Caki2 (cell line): ENCODE results near the gene MAP3K19. TPM values are rescaled to one million over a fixed set of nuclear protein-coding genes. Genes with fewer than 3 reads are reported as not detected.
"Not testable (repeated sequence)": the region's sequence is repeated elsewhere in the genome, so short reads cannot be mapped to it uniquely, and the experiment has no call there.

ENCODE experiments used
- DNase-seq: peaks from one replicate; pipeline ENCODE4 v3.0.0-alpha.2; 2015; ENCODE audit warnings: low read depth
- in situ Hi-C: cut with HindIII; loops from 2 replicates; pipeline ENCODE4 v1.10.0; 2016; ENCODE audit warnings: low sequenced_read_pairs, low pct_unique_long_range_greater_than_20kb, mixed read lengths
- total RNA-seq: library from RNA; depleted of rRNA; stranded (reverse); fragments of >200 nt; shearing (Covaris generic); gene quantifications from 2 replicates; pipeline ENCODE4 v1.2.3, GENCODE V29; 2014; ENCODE audit warnings: low replicate concordance

Gene MAP3K19
- total RNA-seq, 1 experiment from 2014 or later, result not detected

DNA sequence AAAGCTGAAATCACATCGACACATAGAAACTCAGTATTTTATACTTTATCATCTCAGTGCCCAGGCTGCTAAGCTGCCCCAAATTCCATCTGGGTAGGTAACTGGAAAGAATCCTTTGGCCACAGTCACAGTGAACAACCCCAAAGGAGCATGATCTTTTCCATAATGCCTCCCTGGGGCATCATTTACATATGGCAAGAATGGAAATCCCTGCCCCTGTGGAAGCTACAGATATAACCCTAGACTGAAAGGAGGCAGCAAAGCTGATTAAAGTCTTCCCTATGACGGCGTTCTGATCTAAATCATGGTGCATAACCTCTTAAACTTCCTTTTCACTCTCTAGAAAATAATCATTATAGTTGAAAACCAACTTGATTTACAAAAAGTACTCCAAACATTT lies 41.5 kb downstream of the MAP3K19 start:
- in situ Hi-C loops, result no loop called here
- DNase-seq, result no peak

DNA sequence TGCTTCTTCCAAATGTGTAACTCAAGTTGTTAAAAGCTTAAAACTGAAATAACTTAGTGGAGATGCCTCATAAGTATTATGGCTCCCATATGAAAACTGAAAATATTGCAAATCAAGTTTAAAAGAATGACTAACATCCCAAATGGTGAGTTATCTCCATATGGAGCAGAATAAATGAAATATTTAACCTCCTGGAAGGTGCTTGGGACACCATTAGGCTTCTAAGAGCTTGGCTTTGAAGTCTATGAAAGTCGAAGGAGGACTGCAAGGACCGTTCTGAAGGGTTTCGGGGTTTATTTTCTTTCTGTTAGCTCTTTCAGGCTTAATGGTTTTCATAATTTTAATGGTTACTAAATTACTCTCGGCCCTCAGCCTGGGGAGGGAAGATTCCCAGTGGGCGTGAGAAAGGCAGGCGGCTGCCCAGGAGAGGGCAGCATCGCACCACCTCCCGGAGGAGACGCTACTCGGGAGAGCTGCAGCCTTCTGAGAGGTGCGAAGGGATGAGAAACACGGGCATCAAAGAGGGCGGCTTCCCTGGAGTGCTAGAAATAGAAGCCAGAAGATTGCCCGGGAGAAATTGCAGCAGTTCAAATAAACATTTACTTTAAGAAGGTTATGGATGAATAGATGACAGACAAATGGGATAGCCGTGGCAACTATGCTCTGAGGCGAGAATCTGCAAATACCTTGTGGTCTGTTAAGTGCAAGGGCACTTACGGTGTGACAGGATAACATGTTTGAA lies 43.1 kb downstream of the MAP3K19 start:
- DNase-seq, result peak; percentile 58
- in situ Hi-C loops, result no loop called here

DNA sequence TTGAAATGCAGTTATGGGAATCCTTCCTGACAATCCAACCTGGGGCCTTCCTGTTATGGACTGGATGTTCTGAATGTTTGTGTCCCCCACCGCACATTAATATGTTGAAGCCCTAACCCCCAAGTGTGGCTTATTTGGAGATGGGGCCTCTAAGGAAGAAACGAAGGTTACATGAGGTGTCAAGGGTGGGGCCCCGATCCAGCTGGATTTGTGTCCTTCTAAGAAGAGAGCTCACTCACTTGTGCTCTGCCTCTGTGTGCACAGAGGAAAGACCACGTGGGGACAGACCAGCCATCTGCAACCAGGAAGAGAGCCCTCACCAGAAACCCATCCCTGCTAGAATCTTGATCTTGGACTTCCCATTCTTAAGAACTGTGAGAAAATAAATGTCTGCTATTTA lies 44.4 kb downstream of the MAP3K19 start:
- in situ Hi-C loops, result no loop called here
- no peak for DNase-seq

DNA sequence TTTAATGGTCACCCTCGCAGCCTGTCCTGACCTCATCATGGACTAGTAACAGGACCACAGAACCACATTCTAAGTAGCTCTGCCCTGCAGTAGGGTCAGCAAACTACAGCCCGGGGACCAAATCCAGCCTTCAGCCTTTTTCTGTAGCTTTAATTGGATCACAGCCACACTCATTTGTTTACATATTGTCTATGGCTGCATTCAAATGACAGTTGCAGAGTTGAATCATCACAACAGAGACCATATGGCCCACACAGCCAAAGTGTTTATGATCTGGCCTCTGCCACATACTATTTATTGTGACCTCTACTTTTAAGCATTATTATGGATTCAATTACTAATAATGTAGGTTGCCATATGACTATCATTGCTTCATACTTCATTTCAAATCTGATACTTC lies 47.7 kb downstream of the MAP3K19 start:
- in situ Hi-C loops, result no loop called here
- DNase-seq, result no peak

DNA sequence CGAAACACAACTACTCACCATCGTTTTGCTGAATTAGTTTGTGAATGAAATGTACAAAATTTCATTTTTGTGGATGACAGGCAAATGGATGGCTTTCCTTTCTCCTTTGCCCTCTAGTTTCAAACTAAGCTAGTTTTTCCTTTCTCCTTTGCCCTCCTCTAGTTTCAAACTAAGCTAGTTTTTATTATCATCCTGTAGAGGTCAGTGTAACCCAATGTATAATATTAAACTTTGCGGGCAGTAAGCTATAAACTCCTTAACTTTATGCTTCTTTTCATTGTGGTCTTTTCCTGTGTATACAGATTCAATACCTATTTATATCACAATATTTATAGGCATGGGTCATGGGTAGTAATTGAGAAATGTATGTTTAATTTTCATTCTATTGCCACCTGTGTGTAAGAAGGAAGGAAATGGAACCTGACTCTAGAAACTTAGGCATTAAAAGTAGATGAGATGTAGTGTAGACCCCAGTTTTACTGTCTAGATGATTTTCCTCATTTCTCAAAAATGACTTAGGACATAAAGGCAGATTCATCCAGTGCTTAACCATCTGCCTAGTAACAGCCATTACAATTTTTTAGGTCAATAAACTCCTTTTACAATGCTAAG lies 58.1 kb downstream of the MAP3K19 start:
- in situ Hi-C loops, result no loop called here

DNA sequence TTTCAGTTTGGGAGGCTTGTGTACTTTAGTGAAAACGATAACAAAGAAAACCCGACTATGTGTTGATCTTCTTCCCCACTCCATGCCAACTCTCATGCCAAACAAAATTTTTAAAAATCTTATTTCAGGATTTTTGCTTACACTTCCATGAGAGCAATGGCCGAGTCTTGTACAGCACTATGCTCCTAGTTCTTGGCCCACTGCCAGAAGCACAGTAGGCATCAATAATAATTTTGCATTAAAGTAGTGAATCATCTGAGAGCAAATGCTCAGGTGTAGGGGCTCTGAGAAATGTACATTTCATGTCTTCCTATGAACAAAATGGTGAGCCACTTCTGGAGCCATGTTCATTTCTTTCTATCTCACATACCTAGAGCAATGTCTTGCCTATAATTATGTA lies 62.2 kb downstream of the MAP3K19 start:
- DNase-seq, result no peak
- in situ Hi-C loops, result no loop called here

More for the DNA sequence above, 58.1 kb downstream of the MAP3K19 start:
- DNase-seq, result peak; percentile 9

DNA sequence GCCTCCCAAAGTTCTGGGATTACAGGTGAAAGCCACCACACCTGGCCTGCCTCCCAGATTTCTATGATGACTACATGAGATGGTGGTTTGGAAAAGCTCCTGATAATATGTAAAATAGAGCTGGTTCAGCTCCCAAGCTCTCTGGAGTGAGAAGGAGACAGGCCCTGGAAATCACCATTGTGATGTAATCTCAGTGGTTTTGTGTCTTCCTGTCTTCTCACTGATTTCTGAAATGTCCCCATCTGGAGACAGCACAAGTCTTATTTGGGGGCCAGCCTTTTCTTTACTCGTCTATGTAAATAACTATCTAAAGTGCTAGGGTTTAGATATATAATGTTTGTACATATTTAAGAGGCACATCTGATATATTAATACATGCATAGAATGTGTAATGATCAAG lies 64.6 kb downstream of the MAP3K19 start:
- DNase-seq, result no peak
- in situ Hi-C loops, result no loop called here

DNA sequence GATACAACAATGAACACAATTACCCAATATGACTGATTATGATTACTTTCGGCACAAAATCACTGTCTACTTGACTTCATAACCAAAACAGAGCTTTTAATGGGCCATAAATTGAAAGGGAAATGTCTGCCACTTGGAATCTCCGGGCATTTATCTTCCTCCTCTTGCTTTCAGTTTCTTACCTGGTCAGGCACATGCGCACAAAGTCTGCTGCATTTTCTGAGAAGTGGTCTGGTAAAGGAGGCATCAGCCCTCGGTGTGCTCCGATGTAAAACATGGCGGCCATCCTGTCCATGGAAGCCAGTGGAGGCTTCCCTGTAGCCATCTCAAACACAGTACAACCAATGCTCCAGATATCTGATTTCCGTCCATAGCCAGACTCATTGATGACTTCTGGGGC lies 66.6 kb downstream of the MAP3K19 start:
- no peak for DNase-seq
- in situ Hi-C loops, result no loop called here

DNA sequence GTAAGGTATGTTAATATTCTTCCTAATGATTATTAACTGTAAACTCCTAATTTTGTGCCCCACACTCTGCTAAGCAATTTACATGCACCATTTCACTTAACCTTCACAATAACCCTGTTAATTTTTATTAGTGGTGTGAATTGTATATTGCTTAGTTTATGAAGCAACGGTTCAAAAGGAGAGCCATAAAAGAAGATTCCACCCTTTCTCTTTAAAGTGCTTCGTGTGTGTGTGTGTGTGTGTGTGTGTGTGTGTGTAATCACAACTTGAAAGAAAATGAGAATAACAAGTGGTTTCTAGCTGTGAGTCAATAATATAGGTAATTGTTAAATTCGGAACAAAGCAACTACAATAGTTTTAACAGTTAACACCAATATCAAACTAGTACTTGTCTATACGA lies 68.0 kb downstream of the MAP3K19 start:
- DNase-seq, result no peak
- in situ Hi-C loops, result no loop called here

DNA sequence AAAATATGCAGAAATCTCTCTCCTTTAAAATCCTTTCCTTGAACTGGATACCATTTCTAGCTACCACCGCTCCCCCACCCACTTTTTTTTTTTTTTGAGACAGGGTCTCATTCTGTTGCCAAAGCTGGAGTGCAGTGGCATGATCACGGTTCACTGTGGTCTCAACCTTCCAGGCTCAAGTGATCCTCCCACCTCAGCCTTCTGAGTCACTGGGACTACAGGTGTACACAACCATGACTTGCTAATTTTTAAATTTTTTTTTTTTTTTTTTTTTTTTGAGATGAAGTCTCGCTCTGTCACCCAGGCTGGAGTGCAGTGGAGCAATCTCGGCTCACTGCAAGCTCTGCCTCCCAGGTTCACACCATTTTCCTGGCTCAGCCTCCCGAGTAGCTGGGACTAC lies 70.1 kb downstream of the MAP3K19 start:
- in situ Hi-C loops, result not testable (repeated sequence)
- DNase-seq, result peak; percentile 6

DNA sequence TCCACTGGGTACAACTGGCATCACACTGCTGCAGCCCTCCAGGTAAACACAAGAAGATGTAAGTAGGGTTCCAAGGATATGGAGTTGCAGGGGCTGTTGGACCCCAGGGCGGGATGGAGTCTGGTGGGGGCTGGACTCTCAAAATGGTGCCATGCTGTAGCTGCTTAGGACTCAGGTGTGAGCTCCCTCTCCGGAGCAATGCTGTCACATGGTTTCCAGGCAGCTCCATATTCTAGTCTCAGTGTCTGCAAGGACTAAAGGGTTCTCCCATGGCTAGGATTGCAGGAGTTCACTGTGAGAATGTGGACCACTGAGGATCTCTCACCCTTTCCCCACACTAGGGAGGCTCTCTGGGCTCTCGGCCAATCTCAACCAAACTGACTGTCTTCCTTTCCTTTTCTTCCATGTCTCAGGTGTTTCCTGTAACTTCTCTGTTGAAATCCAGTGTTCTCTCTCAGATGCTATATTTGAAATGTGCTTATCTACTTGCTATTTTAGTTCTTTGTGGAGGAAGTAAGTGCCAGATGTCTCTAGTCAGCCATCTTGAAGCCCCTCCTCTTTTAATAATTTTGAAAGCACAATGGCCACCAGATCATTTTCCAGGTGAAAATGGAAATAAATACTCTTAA lies 71.1 kb downstream of the MAP3K19 start:
- DNase-seq, result no peak
- in situ Hi-C loops, result no loop called here

DNA sequence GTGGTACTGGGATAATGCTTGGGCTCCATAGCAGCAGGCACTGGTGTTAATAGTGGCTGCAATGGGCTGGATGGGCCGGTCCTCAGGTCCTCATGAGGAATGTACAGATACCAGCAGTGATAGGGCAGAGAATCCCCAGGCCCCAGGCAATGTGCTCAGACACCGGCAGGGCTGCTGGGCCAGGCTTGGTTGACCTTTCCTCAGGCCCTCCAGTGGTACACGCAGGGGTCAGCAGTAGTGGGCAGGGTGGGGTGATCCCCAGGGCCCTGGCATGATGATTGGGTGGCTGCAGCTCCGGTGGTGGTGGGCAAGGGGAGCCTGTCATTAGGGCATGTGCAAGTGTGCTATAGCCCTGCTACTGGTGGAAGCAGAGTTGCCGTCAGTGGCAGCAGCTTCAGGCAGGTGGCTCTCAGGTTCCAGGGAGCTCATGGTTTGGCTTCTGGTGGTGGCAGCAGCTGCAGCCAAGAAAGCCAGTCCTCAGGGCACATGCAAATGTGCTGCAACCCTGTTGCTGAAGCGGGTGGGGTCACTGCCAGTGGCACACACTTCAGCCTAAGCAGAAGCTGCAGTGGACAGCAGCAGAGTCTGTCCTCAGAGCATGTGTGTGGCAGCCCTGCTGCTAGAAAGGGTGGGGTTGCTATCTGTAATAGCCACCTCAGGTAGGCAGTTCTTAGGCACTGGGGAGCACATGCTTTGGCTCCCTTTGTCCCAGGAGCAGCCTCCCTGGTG lies 71.8 kb downstream of the MAP3K19 start:
- in situ Hi-C loops, result no loop called here
- no peak for DNase-seq

DNA sequence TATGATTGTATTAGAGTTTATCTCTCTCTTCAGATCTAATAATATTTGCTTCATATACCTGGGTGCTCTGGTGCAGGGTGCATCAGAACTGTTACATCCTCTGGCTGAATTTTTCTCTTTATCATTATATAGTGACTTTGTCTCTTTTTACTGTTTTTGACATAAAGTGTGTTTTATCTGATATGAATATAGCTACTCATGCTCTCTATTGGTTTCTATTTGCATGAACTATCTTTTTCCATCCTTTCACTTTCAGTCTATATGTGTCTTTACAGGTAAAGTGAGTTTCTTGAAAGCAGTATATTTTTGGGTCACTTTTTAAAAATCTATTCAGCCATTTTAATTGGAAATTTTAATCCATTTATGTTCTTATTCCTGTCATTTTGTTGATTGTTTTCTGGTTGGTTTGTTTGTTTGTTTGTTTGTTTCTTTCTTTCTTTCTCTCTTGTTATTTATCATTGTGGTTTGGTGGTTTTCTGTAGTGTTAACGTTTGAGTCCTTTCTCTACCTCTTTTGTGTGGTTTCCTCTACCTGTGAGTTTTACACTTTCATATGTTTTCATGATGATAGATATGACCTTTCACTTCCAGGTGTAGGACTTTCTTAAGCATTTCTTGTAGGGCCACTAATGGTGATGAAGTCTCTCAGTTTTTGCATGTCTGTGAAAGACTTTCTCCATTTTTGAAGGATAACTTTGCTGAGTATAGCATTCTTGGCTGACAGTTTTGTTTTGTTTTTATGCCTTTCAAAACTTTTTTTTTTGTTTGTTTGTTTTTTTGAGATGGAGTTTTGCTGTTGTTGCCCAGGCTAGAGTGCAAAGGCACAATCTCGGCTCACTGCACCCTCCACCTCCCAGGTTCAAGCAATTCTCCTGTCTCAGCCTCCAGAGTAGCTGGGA lies 73.8 kb downstream of the MAP3K19 start:
- in situ Hi-C loops, result no loop called here
- no peak for DNase-seq

DNA sequence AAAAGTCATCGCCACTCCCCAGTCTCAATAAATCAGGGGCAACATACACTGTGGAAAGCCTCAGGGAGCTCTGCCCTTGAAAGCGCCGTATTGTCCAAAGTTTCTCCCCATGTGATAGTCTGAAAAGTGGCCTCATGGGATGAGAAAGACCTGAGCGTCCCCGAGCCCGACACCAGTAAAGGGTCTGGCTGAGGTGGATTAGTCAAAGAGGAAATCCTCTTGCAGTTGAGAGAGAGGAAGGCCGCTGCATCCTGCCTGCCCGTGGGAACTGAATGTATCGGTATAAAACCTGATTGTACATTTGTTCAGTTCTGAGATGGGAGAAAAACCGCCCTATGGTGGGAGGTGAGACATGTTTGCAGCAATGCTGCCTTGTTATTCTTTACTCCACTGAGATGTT lies 80.1 kb downstream of the MAP3K19 start:
- DNase-seq, in situ Hi-C loops: not testable (repeated sequence)

DNA sequence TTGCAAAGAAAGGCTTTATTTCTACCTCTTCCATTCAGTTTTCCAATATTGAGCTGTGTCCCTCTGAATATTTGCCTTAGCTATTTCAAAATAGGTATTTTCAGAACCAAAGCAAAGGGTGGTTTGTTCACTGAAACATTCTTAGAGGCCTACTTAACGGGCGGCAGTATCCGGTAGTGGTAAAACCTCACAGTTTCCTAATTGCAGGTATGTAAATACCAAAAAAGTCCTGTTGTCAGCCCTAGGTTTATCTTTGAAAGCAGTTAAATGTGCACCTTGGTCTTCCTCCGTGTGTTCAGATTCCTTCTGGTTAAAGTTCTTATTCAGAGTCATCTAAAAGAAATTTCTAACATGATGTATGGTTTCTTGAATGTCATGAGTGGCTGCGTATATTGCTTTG lies 89.8 kb downstream of the MAP3K19 start:
- in situ Hi-C loops, result no loop called here
- no peak for DNase-seq

DNA sequence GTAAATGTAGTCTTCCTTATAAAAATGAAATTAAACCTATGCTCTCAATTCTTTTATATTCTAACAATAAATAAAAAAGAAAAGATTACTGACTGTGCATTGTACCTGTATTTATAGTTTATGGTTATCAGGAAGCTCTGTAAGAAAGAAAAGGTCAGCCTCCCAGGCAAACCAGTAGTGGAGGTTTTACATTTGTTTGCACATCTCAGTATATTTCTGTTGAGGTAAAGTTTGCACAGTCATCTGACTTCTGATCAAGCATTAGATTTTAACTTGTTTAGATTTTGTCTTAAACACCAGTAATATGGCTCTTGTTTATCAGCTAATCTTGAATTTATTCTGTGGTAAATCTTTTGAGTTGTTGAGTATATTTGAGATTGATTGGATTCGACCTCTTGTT lies 91.5 kb downstream of the MAP3K19 start:
- in situ Hi-C loops, result no loop called here
- no peak for DNase-seq

DNA sequence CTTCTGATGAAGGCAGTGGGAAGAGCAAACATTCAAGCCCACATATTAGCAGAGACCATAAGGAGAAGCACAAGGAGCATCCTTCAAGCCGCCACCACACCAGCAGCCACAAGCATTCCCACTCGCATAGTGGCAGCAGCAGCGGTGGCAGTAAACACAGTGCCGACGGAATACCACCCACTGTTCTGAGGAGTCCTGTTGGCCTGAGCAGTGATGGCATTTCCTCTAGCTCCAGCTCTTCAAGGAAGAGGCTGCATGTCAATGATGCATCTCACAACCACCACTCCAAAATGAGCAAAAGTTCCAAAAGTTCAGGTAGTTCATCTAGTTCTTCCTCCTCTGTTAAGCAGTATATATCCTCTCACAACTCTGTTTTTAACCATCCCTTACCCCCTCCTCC lies 93.2 kb downstream of the MAP3K19 start:
- in situ Hi-C loops, result no loop called here

DNA sequence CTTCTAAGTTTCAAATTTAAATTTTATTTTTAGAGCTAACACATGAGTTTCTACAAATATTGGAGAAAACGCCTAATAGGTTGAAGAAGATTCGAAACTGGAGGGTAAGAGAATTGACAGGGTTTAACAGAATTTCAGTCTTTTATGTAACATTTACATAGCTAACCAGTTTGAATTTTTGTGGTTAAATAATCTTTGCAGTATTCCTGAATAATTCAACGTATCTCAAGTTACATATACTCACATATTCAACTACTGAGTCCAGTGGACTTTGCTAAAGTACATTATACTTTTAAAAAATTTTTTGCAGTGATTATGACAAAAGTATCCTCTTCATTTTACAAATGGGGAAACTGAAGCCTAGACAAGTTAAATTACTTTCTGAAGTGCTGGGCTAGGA lies 94.6 kb downstream of the MAP3K19 start:
- in situ Hi-C loops, result no loop called here
- no peak for DNase-seq

More for the DNA sequence above, 93.2 kb downstream of the MAP3K19 start:
- no peak for DNase-seq
